GM12873 (cell line): ENCODE results near the gene NPFF.

Experiments
- TF ChIP-seq, protein P1 (sequence below): IDR thresholded peaks from 2 replicates; pipeline ENCODE4 v1.5.1; 2012; ENCODE audit warnings: low read depth, mild to moderate bottlenecking, moderate library complexity, low read length, control low read depth; ENCODE audit not compliant: insufficient read depth; ENCODE audit errors: missing control alignments

Gene NPFF

DNA sequence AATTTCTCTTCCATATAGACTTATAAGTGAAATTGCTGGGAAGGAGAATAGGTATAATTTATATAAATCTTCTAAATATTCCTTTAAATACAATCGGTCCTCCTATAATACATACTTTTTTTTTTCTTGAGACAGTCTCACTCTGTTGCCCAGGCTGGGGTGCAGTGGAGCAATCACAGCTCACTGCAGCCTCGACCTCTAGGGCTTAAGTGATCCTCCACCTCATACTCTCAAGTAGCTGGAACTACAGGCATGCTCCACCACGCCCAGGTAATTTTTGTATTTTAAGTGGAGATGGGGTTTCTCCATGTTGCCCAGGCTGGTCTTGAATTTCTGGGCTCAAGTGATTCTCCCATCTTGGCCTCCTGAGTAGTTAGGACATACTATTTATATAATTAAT lies 29.7 kb upstream of the NPFF start:
- TF ChIP-seq, protein P1, sequence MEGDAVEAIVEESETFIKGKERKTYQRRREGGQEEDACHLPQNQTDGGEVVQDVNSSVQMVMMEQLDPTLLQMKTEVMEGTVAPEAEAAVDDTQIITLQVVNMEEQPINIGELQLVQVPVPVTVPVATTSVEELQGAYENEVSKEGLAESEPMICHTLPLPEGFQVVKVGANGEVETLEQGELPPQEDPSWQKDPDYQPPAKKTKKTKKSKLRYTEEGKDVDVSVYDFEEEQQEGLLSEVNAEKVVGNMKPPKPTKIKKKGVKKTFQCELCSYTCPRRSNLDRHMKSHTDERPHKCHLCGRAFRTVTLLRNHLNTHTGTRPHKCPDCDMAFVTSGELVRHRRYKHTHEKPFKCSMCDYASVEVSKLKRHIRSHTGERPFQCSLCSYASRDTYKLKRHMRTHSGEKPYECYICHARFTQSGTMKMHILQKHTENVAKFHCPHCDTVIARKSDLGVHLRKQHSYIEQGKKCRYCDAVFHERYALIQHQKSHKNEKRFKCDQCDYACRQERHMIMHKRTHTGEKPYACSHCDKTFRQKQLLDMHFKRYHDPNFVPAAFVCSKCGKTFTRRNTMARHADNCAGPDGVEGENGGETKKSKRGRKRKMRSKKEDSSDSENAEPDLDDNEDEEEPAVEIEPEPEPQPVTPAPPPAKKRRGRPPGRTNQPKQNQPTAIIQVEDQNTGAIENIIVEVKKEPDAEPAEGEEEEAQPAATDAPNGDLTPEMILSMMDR, result no peak

DNA sequence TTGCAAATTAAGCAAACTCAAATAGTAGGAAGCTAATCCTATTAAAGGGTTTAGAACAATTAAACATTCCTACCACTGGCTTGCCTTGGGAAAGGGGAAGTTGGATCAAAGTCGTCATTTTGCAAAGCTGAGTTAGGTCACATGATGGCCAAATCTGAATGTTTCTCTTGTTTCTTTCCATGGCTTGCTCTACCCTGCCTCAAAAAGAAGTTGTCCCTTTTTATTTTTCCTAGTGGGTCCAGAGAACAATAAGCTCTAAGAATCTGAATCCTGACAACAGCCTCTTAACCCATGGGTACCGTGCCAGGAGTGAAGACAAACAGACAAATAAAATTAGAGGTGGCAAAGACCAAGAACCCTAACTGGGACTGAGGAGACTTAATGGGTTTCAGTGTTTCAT lies 26.2 kb upstream of the NPFF start:
- TF ChIP-seq, protein P1, result no peak

DNA sequence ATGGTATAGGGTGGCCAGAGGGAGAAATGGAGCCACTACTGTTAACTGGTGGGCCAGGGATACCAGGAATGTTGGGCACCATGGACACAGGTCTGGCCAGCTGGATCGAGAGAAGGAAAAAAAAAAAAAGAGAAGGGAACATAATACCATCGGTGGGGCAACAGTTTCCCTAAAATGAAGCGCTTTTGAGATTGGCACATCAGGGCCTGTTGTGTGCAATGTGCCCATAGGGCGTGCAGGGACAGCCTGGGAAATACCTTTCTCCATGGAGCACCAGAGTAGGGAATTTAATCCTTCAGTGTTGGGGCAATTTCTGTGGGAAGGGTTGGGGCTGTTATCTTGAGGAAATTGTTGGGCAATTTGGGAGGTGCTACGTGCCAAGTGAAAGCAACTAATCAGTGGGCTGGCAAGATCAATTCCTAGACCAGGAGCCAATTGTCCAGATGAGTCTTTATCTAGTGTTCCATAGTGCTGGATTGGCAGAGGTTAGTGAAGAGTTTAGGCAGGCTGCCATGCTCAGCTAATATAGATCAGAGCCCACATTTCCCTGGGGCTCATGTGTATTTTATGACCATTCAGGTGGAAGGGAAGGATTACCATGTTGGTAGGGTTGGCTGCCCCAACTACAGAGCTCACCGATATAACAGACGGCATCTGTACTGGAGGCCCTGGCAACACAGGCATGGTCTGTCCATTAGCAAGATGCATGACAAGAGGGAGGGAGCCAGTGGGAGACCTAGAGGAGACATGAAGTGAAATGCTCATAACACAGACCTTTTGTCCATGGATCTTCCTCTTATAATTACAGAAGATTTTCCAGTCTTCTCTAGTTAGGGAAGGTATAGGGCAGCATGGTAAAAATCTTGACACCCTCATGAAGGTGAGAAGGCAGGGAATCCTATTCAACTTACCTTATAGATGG lies 25.5 kb upstream of the NPFF start:
- TF ChIP-seq, protein P1, result no peak

DNA sequence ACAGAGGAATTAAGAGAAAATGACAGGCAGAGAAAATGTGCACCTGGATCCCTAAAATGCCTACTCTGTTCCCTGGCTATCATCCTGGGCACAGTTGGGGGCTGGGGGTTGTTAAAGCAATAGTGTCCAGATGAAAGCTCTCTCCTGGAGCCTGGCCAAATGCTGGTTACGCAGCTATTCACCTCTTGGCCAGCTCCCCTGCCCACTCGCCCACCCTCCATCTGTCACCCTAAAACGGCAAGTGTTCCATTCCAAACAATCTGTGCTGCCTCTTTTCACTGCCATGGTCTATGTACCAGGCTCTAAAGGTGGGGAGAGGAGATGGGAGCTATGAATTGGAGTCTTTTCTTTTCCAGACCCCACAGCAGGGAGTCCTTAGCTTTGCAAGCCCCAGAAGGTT lies 24.7 kb upstream of the NPFF start:
- TF ChIP-seq, protein P1, result no peak

DNA sequence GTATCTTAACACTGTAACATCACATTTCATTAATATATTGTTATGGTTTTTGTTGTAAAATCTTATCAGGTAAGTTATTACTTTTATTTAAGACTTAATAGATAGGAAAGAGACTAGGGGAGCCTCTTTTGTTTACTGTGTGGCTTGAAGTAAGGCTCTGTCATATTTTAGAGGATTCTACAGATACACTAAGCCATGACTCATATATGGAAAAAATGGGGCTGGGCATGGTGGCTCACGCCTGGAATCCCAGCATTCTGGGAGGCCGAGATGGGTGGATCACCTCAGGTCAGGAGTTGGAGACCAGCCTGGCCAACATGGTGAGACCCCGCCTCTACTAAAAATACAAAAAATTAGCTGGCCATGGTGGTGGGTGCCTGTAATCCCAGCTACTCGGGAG lies 23.6 kb upstream of the NPFF start:
- TF ChIP-seq, protein P1, result no peak

DNA sequence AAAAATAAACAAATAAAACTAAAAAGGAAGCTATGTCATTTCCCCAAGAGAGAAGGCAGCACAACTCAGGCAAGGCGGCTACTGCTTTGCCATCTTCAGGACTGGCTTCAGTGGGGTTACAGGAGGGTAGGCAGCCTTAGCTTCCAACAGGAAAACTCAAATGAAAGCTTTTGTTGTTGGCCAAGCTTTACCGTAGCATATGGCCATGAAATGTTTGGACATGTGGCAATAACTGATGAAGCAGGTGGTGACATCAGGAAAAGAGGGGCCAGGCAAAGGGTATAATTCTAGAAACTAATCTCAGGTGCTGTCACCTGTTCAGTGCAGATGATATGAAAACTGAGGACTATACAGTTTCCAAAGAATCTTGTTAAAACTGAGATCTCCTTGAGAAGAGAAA lies 22.8 kb upstream of the NPFF start:
- TF ChIP-seq, protein P1, result no peak

DNA sequence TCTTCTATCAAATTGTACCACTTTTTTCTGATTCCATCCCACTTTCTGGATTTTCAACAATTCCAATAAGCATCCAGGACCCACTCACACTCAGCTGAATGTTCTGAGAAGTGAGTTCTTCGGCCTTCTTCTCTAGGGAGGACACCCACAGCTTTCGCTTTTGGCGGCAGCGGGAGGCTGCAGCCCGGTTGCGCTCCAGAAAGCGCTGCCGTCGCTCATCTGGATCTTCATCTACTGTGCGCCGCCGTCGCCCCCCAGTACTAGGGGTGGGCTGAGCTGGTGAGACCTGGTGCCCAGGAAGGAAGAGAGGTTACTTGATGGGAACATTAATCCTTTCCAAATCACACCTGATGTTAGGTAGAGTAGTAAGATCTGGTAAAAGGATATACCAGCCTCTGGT lies 17.2 kb upstream of the NPFF start:
- TF ChIP-seq, protein P1, result no peak
